Glutamatergic neuron (in vitro differentiated cells): ENCODE measurements around the gene TUBGCP2. TPM values are rescaled to one million over a fixed set of nuclear protein-coding genes. Genes with fewer than 3 reads are reported as not detected.

Experiments used
- DNase-seq: peaks from one replicate; pipeline ENCODE4 v3.0.0; 2022
- H3K27ac Mint-ChIP-seq: one replicate; pipeline ENCODE4 v1.8.0; 2020; ENCODE audit warnings: mild to moderate bottlenecking, mixed read lengths, inconsistent platforms; ENCODE audit not compliant: unreplicated experiment
- H3K27me3 Mint-ChIP-seq: one replicate; pipeline ENCODE4 v1.8.0; 2020; ENCODE audit warnings: mild to moderate bottlenecking, moderate library complexity, mixed read lengths, inconsistent platforms; ENCODE audit not compliant: unreplicated experiment
- H3K36me3 Mint-ChIP-seq: one replicate; pipeline ENCODE4 v1.8.0; 2020; ENCODE audit warnings: mild to moderate bottlenecking, mixed read lengths, inconsistent platforms; ENCODE audit not compliant: unreplicated experiment
- H3K4me1 Mint-ChIP-seq: one replicate; pipeline ENCODE4 v1.8.0; 2020; ENCODE audit warnings: mild to moderate bottlenecking, low read depth, mixed read lengths, inconsistent platforms; ENCODE audit not compliant: unreplicated experiment
- H3K4me3 Mint-ChIP-seq: one replicate; pipeline ENCODE4 v1.8.0; 2020; ENCODE audit warnings: mild to moderate bottlenecking, mixed read lengths, inconsistent platforms; ENCODE audit not compliant: unreplicated experiment
- H3K9me3 Mint-ChIP-seq: one replicate; pipeline ENCODE4 v1.8.0; 2020; ENCODE audit warnings: mild to moderate bottlenecking, moderate library complexity, mixed read lengths, inconsistent platforms; ENCODE audit not compliant: unreplicated experiment
- total RNA-seq: library from RNA; stranded (reverse); fragmentation: NEBNext Ultra II Directional; extraction: Animal tissue kit (Norgen Biotek cat#: 25700); gene quantifications from one replicate; pipeline ENCODE4 v1.2.1, GENCODE V29; 2021; ENCODE audit not compliant: unreplicated experiment
- TF ChIP-seq, protein P1 (sequence below): fragments of 200-600 bp; sonication (generic); IDR thresholded peaks from one replicate; pipeline ENCODE4 v1.5.0; 2021; ENCODE audit not compliant: partially characterized antibody, unreplicated experiment

The TUBGCP2 gene
- total RNA-seq, 1 donor from 2014 or later, result 61.4 TPM

DNA sequence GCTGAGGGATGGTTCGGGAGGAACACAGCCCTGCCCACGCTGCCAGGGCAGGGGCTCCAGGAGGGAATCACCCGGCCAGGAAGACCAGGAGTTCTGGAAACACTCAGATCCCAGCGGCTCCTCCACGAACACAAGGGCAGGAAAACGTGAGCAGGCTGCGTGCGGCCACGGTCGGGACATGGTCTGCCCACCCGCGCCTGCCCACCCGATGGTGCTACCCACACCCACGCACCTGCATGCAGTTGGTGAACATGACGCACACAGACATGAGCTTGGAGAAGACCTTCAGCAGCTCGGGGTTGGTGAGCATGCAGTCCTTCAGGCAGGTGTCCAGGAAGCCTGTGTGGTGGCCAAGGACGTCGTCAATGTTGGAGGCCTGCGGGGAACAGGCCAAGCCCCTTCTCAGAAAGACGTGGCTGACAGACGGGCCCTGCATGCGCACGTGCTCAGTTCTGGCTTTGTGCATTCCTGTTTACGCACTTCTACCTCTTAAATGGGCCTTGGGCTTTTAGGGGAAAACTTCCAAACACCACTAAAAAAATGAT is 25.8 kb downstream of the TUBGCP2 start:
- Mint-ChIP-seq H3K4me3 (no peak overlapping the region), H3K27me3 (peaks cover 3% of the 10 kb centered on the region), H3K27ac (no peak overlapping the region), H3K36me3 (no peaks in the 10 kb centered on the region), H3K4me1 (peaks cover 6% of the 10 kb centered on the region), H3K9me3 (peaks cover 4% of the 10 kb centered on the region)
- TF ChIP-seq, protein P1, sequence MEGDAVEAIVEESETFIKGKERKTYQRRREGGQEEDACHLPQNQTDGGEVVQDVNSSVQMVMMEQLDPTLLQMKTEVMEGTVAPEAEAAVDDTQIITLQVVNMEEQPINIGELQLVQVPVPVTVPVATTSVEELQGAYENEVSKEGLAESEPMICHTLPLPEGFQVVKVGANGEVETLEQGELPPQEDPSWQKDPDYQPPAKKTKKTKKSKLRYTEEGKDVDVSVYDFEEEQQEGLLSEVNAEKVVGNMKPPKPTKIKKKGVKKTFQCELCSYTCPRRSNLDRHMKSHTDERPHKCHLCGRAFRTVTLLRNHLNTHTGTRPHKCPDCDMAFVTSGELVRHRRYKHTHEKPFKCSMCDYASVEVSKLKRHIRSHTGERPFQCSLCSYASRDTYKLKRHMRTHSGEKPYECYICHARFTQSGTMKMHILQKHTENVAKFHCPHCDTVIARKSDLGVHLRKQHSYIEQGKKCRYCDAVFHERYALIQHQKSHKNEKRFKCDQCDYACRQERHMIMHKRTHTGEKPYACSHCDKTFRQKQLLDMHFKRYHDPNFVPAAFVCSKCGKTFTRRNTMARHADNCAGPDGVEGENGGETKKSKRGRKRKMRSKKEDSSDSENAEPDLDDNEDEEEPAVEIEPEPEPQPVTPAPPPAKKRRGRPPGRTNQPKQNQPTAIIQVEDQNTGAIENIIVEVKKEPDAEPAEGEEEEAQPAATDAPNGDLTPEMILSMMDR, result no peak
- DNase-seq, result no peak

DNA sequence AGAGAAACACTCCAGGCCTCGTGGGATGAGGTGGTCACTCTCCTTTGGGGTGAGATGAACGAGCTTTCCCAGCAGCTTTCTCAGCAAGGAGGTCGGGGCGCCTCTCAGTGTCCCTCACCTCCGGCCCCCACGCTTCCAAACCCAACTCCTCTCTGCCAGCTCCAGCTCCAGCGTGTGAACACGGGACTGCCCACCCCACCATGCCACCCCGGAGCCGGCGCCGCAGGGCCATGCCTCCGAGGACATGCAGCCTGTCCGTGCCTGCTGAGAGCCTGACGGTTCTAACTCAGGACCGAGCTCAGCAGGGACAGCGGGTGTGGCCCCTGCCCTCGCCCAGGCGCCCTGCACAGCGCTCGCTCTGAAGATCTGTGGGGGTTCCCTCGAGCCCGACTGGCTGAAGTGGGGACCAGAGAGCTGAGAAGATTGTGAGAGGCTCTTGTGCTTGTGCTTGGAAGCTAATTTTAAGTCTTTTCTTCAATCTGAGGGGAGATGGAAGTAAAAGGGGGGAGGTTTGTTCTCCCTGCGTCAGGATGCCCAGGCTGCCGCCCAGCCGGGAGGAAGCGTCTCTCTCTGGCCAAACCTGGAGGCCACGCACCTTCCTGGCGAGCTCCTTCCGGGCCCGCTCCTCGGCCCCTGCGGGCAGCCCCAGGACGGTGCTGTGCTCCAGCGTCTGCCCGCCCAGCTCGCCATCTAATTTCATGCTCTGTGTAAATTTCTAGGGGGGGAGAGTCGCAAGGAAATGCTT is 26.9 kb downstream of the TUBGCP2 start:
- Mint-ChIP-seq H3K36me3 (no peaks in the 10 kb centered on the region), H3K27ac (no peak overlapping the region), H3K4me1 (peaks cover 6% of the 10 kb centered on the region), H3K27me3 (peaks cover 3% of the 10 kb centered on the region), H3K9me3 (peaks cover 4% of the 10 kb centered on the region), H3K4me3 (no peak overlapping the region)
- TF ChIP-seq, protein P1, result no peak
- DNase-seq, result no peak

DNA sequence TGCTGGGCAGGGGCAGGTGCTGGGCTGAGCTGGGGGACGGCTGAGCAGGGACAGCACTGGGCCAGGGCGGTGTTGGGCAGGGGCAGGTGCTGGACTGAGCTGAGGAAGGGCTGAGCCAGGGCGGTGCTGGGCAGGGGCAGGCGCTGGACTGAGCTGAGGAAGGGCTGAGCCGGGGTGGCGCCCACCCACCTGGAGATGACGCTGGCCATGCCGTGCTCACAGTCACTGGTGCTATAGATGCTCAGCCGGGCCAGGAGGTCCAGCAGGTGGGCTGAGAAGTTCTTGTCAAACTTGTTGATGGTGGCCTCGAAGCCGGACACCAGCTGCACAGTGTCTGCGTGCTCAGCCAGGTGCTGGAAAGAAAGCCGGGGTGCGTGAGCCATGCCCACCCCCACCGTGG is 27.6 kb downstream of the TUBGCP2 start:
- H3K27ac Mint-ChIP-seq, result no peak overlapping the region
- no peak overlapping the region for H3K4me3 Mint-ChIP-seq
- TF ChIP-seq, protein P1, result no peak
- H3K4me1 Mint-ChIP-seq, result peaks cover 6% of the 10 kb centered on the region
- no peak for DNase-seq
- peaks cover 2% of the 10 kb centered on the region for H3K9me3 Mint-ChIP-seq
- peaks cover 3% of the 10 kb centered on the region for H3K27me3 Mint-ChIP-seq
- H3K36me3 Mint-ChIP-seq, result no peaks in the 10 kb centered on the region

DNA sequence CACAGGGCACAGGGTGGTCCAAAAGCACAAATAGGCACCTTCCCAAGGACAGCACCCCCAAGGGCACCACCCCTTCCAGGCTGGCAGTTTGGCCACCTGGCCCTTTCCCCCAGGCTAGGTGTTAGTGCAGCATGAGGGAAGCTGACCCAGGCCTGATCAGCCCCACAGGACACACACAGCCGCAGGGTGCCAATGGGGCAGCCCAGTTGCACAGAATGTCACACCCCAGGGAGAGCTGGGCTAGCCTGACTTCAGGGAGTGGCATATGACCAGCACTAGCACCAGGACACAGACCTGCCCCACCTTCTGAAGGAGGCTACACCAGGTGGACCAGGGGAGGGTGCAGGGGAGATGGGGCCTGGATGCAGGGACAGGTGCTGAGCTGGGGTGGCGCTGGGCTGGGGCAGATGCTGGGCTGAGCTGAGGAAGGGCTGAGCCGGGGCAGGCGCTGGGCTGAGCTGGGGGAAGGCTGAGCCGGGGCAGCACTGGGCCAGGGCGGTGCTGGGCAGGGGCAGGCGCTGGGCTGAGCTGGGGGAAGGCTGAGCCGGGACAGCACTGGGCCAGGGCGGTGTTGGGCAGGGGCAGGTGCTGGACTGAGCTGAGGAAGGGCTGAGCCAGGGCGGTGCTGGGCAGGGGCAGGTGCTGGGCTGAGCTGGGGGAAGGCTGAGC is 28.1 kb downstream of the TUBGCP2 start:
- Mint-ChIP-seq H3K27me3 (peaks cover 3% of the 10 kb centered on the region), H3K4me1 (peaks cover 6% of the 10 kb centered on the region), H3K9me3 (peaks cover under 1% of the 10 kb centered on the region), H3K4me3 (no peak overlapping the region), H3K27ac (no peak overlapping the region), H3K36me3 (no peaks in the 10 kb centered on the region)
- TF ChIP-seq, protein P1, result no peak
- DNase-seq, result no peak
